NT2/D1 (cell line): Measurements from ENCODE around the gene RPTOR.
A peak's percentile ranks its signal among the peaks of the same experiment; 100 is the strongest.

Experiments
- DNase-seq: peaks from one replicate; pipeline ENCODE4 v3.0.0-alpha.2; 2011; ENCODE audit warnings: low read depth, low spot score
- H3K27me3 ChIP-seq: 2 replicates; pipeline ENCODE4 v1.6.0; 2011; ENCODE audit warnings: mild to moderate bottlenecking; ENCODE audit not compliant: insufficient read length, insufficient read depth
- H3K36me3 ChIP-seq: 2 replicates; pipeline ENCODE4 v1.6.1; 2011; ENCODE audit warnings: mild to moderate bottlenecking, low read length, mixed read lengths; ENCODE audit not compliant: insufficient read depth, insufficient read length
- H3K4me1 ChIP-seq: 2 replicates; pipeline ENCODE4 v1.5.1; 2011; ENCODE audit not compliant: insufficient read depth, insufficient read length
- H3K4me3 ChIP-seq: 2 replicates; pipeline ENCODE4 v1.5.1; 2011; ENCODE audit warnings: low read depth; ENCODE audit not compliant: insufficient read length
- H3K9ac ChIP-seq: 2 replicates; pipeline ENCODE4 v1.6.0; 2011; ENCODE audit warnings: low read depth; ENCODE audit not compliant: insufficient read length
- H3K9me3 ChIP-seq: 2 replicates; pipeline ENCODE4 v1.5.1; 2011; ENCODE audit warnings: mild to moderate bottlenecking, low read length; ENCODE audit not compliant: insufficient read depth
- SUZ12 ChIP-seq: IDR thresholded peaks from 2 replicates; pipeline ENCODE4 v1.6.1; 2011; ENCODE audit not compliant: insufficient read length, insufficient read depth; ENCODE audit errors: extremely low read depth
- YY1 ChIP-seq: IDR thresholded peaks from 2 replicates; pipeline ENCODE4 v1.6.1; 2011; ENCODE audit not compliant: insufficient read length, insufficient read depth
- ZNF274 ChIP-seq: IDR thresholded peaks from 2 replicates; pipeline ENCODE4 v1.6.1; 2011; ENCODE audit warnings: mild to moderate bottlenecking, low read depth, low read length

RPTOR gene

GRCh38 chr17:80925688-80926335 lies 381.2 kb downstream of the RPTOR start:
- no peak for DNase-seq
- Histone ChIP-seq H3K4me3 (no peak overlapping the region), H3K9me3 (no peaks in the 10 kb centered on the region), H3K4me1 (peaks cover 15% of the 10 kb centered on the region), H3K36me3 (peaks cover 25% of the 10 kb centered on the region), H3K27me3 (peaks cover 31% of the 10 kb centered on the region), H3K9ac (no peak overlapping the region)
- TF ChIP-seq ZNF274 (no peak), YY1 (no peak), SUZ12 (no peak)

- peaks cover 25% of the 10 kb centered on the region for H3K36me3 ChIP-seq
- TF ChIP-seq SUZ12: no peak
- TF ChIP-seq ZNF274: no peak
- no peak for TF ChIP-seq YY1
- no peak overlapping the region for H3K9ac ChIP-seq
- no peak overlapping the region for H3K4me3 ChIP-seq
- H3K9me3 ChIP-seq: no peaks in the 10 kb centered on the region
- H3K4me1 ChIP-seq: peaks cover 18% of the 10 kb centered on the region
- no peak for DNase-seq
- peaks cover 32% of the 10 kb centered on the region for H3K27me3 ChIP-seq
These were observed 382.1 kb downstream of the RPTOR start for GRCh38 chr17:80926591-80927250.

- Histone ChIP-seq H3K4me1 (peaks cover 20% of the 10 kb centered on the region), H3K36me3 (peaks cover 21% of the 10 kb centered on the region), H3K27me3 (peaks cover 32% of the 10 kb centered on the region), H3K9me3 (no peaks in the 10 kb centered on the region), H3K4me3 (no peak overlapping the region), H3K9ac (no peak overlapping the region)
- TF ChIP-seq ZNF274: no peak
- TF ChIP-seq SUZ12: no peak
- TF ChIP-seq YY1: no peak
- peak; percentile 32 for DNase-seq
These were observed 383.2 kb downstream of the RPTOR start for GRCh38 chr17:80927791-80928216.

DNA sequence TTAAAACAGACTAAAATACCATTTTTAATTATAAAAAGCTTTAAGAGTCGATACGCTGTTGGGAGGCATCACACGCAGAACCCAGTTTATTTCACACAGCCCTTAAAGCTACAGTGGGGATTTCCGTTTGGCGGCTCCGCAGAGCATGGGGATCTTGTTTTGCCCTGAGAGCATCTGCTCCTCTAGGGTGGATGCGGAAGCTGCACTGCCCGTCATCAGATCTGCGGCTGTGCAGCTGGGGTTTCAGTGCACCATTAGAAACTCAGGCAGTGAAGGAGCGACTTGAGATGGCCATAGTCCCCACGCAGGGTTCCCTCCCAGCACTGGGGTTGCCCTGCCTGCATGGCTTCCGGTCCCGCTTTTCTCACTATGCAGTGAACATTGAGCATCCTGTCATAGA lies 384.8 kb downstream of the RPTOR start:
- Histone ChIP-seq H3K9ac (no peak overlapping the region), H3K27me3 (peaks cover 32% of the 10 kb centered on the region), H3K4me1 (peaks cover 20% of the 10 kb centered on the region), H3K9me3 (no peaks in the 10 kb centered on the region), H3K36me3 (peaks cover 14% of the 10 kb centered on the region), H3K4me3 (no peak overlapping the region)
- no peak for TF ChIP-seq SUZ12
- TF ChIP-seq YY1: no peak
- no peak for TF ChIP-seq ZNF274
- DNase-seq: no peak

DNA sequence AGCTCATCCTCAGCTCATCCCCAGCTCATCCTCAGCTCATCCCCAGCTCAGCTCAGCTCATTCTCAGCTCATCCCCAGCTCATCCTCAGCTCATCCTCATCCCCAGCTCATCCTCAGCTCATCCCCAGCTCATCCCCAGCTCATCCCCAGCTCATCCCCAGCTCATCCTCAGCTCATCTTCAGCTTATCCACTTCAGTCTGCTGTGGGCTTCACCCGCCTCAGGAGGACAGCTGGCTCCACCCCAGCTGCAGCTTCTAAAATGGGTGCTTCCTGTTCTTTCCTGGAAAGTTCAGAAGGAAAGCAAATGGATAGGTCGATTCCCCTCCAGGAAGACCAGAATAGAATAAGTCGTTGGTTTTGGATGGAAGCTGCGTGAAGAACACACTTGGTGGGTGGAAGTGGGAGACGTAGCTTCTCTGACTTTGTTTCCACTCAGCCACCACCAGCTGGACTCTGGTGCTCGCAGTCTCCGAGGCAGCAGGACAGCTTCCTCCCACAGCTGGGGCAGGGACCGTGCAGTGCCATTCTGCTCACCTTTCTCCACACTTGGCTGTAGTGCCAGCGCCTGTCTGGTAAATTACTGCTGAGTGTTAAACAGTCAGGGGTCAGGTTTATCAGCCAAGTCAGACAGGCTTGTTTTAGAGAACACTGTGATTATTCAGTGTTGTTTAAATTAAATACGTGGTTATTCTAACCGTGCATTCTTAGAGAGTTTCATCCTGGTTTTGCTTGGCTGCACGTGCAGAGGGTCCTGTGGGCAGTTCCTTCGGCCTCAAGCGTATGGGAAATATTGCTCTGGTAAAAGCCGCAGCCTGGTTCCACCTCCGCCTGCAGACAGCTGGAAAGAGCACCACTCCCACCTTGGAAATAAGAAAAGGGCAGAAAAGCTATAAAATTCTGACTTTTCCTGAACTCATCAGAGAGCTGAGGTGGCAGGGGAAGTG lies 386.0 kb downstream of the RPTOR start:
- Histone ChIP-seq H3K27me3 (peaks cover 32% of the 10 kb centered on the region), H3K4me1 (peaks cover 20% of the 10 kb centered on the region), H3K9ac (no peak overlapping the region), H3K36me3 (peaks cover 3% of the 10 kb centered on the region), H3K9me3 (no peaks in the 10 kb centered on the region), H3K4me3 (no peak overlapping the region)
- no peak for DNase-seq
- no peak for TF ChIP-seq YY1
- TF ChIP-seq SUZ12: no peak
- TF ChIP-seq ZNF274: no peak

DNA sequence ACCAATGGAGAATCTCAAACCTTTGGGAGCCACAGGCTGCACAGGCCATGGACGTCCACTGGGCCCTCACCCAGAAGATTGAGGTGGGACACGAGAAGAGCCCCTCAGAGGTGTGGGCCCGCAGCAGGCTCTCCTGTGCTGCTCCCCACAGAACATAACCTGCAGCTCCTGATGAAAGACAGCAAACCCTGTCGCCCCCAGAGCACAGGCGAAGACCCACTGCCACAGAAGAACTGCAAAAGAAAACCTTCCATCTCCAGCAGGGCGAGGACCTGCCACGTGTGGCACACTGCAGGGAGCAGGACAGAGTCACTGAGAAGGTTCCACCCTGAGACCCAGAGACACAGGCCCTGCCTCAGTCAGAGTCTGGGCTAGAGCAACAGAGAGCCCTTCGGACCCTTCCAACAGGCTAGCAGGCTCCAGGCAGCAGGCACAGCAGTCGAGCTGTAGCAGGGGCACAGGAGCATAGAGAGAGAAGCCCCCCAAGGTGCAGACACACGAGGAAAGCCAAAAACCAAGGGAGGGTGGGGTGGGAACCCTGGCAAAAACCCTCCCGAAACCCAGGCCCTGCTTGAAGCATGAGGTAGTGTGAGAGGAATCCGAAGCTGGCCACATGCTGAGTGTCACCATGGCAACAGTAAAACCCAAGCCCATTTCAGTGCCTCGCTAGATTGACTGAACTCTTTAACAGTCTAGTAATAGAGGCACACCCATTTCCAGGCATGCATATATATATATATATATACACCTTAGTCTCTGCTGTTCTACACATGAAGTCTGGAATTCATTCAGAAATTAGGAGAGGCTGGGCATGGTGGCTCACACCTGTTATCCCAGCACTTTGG lies 387.0 kb downstream of the RPTOR start:
- Histone ChIP-seq H3K4me1 (peaks cover 20% of the 10 kb centered on the region), H3K27me3 (peaks cover 32% of the 10 kb centered on the region), H3K9ac (peak overlapping the region; percentile 58), H3K36me3 (no peaks in the 10 kb centered on the region), H3K4me3 (no peak overlapping the region), H3K9me3 (no peaks in the 10 kb centered on the region)
- no peak for TF ChIP-seq ZNF274
- TF ChIP-seq SUZ12: no peak
- TF ChIP-seq YY1: no peak
- peak; percentile 74 for DNase-seq

DNA sequence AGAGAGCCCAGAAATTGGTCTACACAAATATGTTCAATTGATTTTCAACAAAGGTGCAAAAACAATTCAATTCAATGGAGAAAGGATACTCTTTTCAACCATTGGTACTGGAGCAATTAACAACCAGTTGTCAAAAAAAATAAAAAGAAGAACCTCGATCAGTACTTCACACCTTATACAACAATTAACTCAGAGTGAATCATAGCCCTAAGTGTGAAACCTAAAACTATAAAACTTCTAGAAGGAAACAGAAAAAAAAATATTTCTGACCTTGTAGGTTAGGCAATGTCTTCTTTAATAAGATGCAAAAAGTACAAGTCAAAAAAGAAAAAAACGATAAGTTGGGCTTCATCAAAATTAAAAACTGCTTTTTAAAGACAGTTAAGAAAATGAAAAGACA lies 390.9 kb downstream of the RPTOR start:
- TF ChIP-seq ZNF274: no peak
- TF ChIP-seq SUZ12: no peak
- TF ChIP-seq YY1: no peak
- no peak overlapping the region for H3K4me3 ChIP-seq

More for the DNA sequence above, 390.9 kb downstream of the RPTOR start:
- H3K9ac ChIP-seq: no peak overlapping the region
- H3K27me3 ChIP-seq: peaks cover 4% of the 10 kb centered on the region
- no peaks in the 10 kb centered on the region for H3K36me3 ChIP-seq
- H3K9me3 ChIP-seq: no peaks in the 10 kb centered on the region
- peaks cover 11% of the 10 kb centered on the region for H3K4me1 ChIP-seq
- no peak for DNase-seq
